HG03108 (cell line): ENCODE measurements around the gene RHOBTB1.

Source experiments
- ATAC-seq: cut with Tn5 transposase; IDR thresholded peaks from one replicate; pipeline ENCODE4 v1.9.1; 2021; ENCODE audit warnings: moderate library complexity; ENCODE audit not compliant: unreplicated experiment

Gene RHOBTB1

DNA sequence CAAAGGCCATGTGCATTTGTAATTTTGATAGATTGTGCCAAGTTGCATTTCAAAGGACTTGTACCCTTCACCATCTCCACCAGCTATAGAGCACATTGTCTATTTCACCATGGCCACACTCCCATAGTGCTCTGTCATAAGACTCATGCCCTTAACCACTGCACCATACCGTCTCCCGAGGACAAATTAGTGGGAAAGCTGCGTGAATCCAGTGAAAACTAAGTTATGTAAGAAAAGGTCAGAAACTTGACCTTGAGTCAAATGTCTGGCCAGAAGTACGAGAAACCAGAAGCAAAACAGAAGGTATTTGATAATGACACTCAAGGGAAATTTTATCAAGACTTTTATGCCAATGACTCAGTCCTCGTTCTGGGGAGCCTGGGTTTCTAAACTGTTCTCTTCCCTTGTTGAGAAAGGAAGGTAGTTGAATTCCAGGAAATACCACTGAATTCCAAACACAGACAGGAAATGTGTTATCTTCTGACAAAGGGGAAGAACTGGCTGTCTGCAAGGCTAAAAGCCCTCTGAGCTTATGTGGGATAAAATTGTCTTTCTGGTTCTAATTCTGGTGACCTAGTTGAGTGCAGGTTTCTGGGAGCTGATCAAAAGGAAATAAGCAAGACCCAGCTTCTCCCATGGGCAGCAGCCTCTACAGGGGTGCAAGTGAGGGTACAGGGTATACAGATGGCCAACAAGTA lies 116.0 kb downstream of the RHOBTB1 start:
- ATAC-seq, result no peak

DNA sequence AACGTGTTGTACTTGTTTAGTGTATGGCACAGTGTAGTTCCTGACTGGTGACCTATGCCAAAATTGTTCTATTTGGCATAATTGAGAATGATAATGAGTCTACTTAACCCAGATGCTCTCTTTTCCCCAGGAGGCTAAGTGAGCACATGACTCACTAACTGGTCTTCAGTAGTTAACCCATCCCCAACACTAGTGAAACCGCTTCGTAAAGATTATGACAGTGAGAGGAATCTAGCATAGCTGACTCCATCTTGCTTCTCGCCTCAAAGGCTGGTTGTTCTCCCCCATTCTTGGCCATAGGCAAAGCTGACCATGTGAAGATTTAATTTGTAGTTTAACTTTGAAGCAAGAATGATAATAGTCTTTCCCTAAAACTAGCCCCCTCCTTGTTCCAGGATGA lies 118.5 kb downstream of the RHOBTB1 start:
- no peak for ATAC-seq

DNA sequence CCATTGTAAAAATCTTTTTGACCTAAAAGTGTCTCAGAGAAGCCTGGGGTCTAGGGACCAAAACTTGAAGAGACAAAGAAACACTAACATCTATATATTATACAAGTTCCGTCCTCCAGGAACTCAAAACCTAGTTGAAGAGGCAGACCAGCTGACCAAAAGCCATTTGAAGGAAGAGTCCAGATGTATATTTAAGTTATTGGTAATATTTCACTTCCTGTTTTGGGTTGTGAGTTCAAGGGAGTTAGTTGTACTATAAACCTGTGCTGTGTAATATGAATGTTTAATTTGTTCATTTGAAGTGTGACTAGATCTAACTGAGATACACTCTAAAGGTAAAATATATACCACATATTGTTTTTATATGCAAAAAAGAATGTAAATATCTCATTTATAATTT lies 120.7 kb downstream of the RHOBTB1 start:
- no peak for ATAC-seq

DNA sequence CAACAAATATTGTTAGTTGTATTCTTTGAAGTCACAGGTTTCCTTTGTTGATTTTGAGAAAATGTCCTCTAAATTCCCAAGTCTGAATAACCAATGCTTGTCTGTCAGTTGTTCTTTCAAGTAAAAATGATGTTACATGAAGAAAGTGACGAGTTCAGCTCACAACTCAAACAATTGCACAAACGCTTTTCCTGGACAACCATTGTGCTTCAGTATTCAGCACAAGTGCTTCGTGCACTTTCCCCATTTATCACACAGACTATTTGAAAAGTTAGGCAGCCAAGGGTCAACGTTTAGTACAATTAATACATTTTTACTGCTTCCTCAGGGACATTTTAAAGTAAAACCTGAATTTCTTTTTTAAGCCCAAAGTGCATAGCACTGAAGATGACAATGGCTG lies 121.2 kb downstream of the RHOBTB1 start:
- ATAC-seq, result no peak

DNA sequence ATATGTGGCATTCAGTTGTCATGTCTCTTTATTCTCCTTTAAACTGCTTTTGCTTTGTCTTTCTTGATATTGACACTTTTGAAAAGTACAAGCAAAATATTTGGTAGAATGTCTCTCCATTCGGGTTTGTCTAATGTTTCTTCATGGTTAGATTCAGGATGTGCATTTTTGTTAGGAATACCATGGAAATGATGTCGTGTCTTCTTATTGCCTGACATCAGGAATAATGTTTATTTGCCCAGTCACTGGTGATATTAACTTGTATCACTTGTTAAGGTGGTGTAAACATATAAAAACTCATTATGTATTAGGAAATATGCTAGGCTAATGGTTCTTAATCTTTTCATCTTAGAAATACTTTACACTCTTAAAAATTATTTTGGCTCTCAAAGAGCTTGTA lies 122.3 kb downstream of the RHOBTB1 start:
- no peak for ATAC-seq

DNA sequence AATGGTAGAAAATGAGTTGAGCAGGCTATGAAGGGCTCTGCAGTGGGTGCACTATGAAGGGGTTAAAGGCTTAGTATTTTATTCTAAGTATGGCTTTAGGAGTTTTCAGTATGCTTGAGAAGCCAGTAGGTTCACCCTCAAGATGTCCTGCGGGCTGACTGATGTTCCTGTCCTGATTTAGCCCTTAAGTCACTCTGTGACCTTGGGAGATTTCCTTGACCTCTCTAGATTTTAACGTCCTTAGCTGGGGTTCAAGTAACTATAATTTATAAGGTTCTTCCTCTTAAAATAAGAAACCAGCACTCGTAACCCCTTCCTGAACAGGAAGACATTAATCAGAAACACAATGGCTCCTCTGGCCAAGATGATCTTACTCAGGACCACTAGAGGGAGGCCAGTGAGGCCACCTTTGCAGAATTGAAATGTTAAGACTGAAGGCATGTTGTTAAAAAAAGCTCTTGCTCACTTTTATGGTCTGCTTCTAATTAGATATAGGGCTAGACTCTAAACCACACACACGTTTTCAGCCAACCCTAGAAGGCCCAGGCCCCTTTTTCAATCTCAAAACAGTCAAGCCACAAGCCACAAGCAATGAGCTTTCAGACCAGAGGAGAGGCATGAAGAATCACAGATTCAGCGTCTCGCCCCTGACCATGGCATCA lies 123.8 kb downstream of the RHOBTB1 start:
- peak; percentile 92 for ATAC-seq
